Hematopoietic multipotent progenitor cell treated with erythropoietin and hydrocortisone succinate and interleukin-3 and kit ligand, for 15 days (in vitro differentiated cells): Measurements from ENCODE around the gene RBMS3.
"Not testable (repeated sequence)": the region's sequence is repeated elsewhere in the genome, so short reads cannot be mapped to it uniquely, and the experiment has no call there.

ENCODE experiments used
- DNase-seq: peaks from one replicate; pipeline ENCODE4 v3.0.0-alpha.2; 2015; ENCODE audit warnings: low spot score

The RBMS3 gene

GRCh38 chr3:29430558-29430971 is 149.7 kb downstream of the RBMS3 start:
- DNase-seq, result no peak

DNA sequence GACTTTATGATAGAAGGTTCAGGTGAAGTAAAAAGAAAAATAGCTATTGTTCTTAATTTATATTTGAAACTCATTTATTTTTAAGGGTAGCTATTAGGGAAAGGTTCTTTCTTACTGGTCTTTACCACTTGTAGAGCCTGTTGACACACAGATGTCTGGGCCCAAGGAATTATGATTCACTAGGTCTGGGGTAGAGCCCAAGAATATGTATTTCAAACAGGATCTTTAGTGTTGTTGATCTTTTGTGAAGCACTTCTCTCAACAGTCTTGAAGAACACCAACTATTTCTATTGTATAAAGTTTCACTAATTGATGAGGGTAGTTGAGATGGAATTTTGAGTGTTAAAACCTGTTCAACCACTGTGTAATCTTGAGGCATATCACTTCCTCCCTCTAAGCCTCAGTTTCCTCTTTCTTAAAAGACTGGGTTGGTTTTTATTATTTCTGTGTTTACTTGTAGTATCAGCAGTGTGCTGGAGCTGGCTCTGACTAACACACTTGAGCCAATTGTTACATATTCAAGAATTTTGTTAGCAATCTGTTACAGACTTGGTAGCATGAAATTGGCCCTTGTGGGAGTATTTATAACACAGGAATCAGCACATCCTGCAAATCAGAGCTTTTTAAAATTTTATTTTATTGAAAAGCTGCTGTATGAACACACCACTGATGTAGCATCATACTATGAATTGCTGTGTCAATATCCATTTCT is 155.9 kb downstream of the RBMS3 start:
- DNase-seq, result no peak

DNA sequence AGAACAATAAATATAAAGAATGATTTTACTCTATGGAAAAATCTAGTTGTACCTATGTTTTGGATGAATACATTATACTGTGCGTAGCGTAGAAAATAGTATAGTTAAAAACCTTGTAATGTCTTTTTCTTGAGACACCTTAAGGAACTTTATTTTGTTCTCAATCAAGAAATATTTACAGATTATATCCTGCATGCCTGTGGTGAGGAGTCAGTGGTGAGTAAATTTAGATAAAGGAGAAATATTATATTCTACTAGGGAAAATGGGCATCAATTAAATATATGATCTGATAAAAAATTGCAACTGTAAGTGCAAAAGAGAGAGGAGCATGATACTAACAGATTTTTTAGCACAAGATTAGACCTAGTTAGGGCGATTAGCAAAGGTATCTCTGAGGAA is 157.7 kb downstream of the RBMS3 start:
- no peak for DNase-seq

DNA sequence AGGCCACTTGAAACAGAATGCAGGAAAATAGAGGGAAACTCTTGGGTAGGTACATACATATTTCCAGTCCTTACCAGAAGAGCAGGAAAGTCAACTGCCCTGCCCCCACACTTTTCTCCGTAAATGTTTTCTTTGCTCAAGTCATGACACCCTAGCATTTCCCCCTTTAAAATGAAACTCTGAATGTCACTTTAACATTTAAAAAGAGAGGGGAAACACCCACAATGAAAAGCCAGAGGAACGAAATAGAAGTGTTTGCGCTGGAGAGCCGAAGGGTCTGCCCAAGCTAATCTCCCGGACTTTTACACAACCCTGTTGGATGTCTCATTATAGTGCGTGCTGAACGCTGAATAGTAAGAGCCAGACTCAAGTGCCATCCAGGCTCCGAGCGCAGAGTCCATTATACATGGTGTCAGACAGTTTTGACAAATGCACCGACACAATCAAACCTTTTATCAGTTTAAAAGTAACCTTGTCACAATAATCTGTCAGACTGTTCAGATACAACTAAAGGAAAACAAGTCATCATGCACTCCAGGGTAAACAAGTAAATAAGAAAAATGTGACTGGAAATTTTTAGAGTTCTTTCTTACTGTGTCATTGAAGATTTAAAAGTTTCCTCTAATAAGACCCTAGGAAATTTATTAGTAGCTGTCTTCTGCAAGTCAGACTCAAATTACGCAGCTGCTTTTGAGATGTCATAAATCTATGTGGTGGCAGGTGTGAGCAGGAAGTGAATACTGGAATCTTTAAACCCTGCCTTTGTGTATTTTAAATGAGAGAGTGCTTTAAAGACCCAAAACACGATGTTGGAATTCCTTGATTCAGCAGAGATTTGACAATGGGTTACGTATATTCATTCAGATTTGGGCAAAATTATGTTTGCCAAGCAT is 159.8 kb downstream of the RBMS3 start:
- DNase-seq, result no peak

- DNase-seq, result no peak
Measured at GRCh38 chr3:29441422-29441821, 160.6 kb downstream of the RBMS3 start.

DNA sequence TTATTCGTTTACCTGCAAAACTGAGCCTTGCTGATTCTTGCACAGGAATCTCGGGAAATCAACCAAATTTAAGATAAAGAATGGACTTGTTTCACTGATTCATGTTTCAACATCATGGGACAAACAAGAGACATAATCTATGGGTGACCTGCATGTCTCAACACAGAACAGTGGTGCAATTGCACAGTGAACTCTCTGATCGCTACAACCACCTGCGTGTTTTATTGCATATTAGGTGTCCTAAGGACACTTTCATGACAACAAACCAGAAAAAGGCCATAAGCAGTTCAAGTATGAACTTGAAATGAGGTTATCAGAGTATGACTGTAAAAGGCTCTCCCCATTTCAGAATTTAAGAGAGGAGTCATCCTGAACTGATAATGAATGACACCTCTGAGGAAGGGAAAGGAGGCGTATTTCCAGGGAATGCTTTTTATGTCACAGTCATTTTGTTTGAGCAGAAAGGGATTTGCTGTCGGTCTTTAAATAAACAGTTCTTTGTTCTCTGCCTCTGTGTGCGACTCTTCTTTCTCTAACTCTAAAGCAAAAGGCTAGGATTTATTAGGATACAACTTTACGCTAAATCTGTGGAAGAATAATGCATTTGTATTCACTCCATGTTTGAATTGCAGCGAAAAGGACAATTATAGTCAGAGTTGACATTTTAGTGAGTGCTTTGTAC is 167.2 kb downstream of the RBMS3 start:
- DNase-seq, result no peak

DNA sequence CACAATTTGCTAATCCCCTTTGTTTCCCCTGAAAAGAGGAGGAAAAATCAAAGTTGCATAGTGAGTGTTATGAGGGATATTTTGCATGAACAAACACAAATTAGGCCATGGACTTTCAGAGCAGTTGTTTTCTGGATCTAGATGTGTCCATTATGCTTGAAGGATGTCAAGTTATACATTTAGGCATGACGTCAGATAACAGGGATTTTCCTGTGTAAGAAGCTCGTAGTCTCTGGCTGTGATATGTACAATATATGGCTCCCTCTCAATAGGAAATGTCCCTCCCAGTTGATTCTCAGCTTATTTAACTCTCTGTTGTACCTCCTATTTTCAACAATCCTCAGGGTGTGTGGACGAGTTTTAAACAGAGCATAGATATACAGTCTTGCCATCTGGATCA is 171.0 kb downstream of the RBMS3 start:
- no peak for DNase-seq

- DNase-seq, result no peak
Measured at GRCh38 chr3:29452934-29453283, 172.0 kb downstream of the RBMS3 start.

DNA sequence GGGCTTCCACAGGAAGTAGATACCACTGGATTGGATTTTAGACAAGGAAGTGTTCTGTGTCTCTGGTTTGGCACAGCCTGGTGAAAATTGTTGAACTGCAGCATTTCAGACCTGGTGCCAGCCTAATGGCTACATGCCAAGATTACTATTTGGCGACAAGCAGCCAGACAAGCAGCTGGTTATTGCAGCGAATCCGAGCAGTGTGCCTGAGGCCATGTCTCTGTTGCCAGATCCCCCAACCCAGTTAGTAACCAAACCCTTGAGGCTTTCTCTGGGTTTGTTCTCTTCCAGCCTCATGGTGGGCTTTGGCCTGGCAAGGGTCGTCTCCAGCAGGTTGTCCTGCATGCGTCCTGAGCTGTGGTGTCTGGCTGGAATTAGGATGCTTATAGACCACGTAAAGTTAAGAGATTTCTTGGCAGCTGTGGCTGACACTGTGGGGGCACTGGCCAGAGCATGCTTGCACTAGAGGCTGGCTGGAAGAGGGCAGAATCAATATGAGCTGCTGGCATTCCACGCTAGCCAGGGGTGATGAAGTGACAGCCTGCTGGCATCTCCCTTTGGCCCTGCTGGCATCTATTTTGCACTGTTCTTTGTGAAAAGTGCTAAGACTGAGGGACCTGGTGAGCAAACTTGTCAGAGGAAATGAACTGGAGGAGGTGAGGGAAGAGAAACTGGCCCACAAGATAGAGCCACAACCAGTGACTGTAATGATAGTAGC is 172.6 kb downstream of the RBMS3 start:
- DNase-seq, result no peak

DNA sequence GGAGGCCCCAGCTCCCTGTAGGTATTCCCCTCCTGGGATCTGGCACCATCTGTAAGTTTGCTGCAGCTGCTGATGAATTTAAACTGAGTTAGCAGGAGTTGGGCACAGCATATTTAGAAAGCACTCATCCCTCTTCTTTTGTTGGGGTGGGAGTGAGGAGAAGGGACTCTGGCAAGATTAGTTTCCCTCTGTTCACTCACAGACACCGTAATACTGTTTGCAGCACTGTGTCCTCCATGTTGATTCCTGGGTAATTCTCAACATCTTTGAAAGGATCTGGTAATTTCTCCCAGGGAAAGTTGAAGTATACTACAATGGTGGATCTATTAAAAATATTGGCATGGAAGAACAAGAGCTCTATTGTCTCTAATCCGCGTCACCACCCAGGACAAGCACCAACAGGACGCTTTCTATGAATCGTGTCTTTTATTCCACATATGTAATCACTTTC is 173.3 kb downstream of the RBMS3 start:
- DNase-seq, result no peak

DNA sequence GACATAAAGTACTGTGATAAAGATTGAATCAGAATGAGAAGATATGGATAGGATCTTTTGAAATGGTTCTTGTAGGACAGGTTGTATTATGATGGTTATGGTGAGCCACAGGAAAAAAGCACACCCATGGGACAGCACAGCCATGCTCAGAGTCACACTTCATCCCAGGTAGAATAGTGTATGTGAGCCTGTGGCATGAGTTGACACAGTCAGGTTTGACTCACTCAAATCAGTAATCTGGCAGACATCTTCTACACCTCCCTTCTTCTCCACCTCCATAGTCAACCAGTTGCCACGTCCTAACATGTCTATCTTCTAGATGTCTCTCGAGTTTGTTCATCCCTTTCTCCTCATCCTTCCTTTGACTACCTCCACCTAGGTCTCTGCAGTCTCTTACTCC is 176.0 kb downstream of the RBMS3 start:
- no peak for DNase-seq

- DNase-seq, result no peak
Measured at GRCh38 chr3:29463304-29463703, 182.4 kb downstream of the RBMS3 start.

GRCh38 chr3:29465836-29466235 is 185.0 kb downstream of the RBMS3 start:
- DNase-seq, result no peak

DNA sequence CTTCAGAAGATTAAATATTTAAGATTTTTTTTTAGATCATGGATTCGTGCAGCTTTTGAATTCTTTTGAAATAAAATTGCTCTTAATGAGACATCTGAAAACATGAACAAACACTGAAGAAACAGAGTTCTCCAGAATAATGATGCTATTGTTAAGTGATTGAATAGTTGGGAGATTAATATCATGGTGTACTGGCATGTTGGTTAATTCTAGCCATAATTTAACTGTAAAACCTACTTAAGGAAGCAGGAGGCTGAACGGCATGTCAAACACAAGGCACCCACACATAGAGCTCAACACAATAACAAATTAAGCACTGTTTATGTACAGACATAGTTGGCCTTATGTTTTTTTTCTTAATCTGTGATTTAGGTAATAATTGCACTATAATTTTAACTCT is 185.6 kb downstream of the RBMS3 start:
- DNase-seq, result no peak

DNA sequence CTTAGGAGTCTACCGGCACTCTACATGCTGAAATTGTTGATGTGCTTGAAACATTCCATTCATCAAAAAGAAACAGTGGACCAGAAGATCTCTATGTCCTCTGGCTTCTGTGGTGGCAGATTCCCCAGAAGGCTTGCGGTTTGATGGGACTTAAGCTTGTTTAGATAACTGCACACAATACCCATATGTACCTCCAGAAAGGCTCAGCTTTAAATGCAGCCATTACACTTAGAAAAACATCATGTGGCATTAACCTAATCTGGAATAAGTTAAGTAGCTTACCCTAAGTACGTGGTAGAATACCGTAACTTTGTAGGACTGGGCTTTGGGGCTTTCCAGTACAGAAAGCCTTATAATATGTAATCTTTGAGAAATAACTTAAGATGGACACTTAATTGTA is 187.3 kb downstream of the RBMS3 start:
- DNase-seq, result no peak

DNA sequence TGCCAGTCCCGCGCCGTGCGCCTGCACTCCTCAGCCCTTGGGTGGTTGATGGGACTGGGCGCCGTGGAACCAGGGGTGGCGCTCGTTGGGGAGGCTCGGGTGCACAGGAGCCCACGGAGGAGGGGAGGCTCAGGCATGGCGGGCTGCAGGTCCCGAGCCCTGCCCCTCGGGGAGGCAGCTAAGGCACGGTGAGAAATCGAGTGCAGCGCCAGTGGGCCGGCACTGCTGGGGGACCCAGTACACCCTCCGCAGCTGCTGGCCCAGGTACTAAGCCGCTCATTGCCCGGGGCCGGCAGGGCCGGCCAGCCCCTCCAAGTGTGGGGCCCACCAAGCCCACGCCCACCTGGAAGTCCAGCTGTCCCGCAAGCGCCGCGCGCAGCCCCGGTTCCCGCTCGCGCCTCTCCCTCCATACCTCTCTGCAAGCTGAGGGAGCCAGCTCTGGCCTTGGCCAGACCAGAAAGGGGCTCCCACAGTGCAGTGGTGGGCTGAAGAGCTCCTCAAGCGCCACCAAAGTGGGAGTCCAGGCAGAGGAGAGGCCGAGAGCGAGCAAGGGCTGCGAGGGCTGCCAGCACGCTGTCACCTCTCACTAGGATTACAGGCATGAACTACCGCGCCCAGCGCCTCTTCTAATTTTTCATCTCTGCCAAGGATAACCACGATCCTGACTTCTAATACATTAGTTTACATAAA is 192.8 kb downstream of the RBMS3 start:
- not testable (repeated sequence) for DNase-seq

GRCh38 chr3:29475305-29475840 is 194.5 kb downstream of the RBMS3 start:
- DNase-seq, result no peak

- DNase-seq, result no peak
Measured at GRCh38 chr3:29475854-29476253, 195.0 kb downstream of the RBMS3 start.

DNA sequence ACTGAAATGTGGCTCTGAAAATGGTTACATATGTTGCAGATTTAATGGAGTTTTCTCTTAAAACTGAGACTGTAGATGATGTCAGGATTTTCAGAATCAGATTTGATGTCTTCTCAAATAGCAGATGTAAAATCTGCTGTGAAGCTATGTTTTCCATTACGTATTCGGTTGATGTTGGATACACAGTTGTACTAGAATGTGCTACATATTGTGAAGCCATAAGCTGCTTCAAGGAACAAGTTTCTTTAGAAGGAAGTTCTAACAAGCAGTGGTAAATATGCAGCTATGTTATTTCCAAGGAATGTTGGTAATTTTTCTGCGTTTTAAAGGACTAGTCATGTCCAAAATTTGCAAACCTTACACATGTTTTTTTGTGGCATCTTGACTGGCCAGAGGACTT is 197.7 kb downstream of the RBMS3 start:
- DNase-seq, result no peak

DNA sequence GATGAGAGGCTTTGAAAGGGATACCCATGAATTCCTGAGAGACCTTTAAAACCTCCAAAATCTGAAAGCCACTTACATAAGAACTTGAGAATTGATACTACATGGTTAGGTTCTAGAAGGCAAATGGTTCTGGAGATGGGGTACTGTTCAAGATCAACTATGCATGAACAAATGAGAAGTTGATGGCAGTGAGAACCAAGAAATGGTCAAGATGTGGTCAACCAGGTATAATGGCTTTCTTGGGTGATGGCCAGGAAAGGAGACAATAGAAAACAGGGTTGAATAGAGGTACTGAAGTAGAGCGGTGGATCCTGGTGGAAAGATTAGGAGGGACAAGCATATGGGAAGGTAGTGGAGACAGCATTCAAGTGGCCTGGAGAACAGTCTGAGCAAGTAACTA is 200.4 kb downstream of the RBMS3 start:
- no peak for DNase-seq
